HG03159 (cell line): ENCODE results near the gene KAT2A.
"Not testable (repeated sequence)": the region's sequence is repeated elsewhere in the genome, so short reads cannot be mapped to it uniquely, and the experiment has no call there.

ENCODE experiments used
- ATAC-seq: cut with Tn5 transposase; IDR thresholded peaks from one replicate; pipeline ENCODE4 v1.9.1; 2021; ENCODE audit warnings: mild to moderate bottlenecking, moderate library complexity; ENCODE audit not compliant: unreplicated experiment

KAT2A gene

DNA sequence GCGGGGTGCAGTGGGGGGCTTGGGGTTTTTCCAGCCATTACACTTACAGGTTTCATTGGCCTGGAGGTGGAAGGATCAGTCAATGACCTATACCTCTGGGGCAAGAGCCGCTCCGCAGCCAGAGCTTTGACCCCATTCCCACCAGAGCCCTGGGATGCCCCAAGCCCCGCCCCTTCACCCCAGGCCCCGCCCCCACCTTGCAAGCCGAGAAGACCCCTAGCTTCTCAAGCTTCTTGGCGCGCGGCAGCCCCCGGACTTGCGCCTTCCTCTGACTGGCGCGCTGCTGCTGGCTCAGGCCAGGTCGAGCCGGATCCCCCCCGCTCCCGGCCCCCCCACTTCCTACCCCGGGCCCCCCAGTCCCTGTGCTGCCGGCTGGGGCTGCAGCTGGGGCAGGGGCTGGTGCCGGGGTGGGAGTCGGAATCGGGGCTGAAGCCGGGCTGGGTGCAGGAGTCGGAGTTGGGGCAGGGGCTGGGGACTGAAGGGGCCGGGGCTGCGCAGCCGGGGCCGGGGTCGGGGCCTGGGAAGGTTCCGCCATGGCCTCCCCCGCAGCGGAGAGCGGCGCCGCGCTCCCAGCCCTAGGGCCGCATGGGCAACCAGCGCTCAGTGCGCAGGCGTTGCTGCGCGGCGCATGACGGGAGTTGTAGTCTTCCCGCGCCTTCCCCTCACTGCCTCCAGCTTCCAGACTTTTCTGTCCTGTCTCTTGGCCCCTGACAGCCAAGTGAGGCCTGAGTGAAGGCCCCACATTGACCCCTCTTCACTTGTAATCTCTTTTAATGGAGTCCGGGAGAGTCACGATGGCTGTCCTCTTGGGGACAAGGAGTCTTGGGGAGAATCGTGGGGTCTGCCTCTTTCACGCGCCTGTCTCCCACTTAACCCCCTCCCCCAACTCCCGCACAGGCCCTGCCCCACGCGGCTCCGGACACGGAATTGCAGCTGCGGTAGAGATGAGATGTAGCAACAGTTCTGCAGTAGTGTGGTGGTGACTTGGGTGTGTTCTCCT, at the start of gene KAT2A:
KAT2A (minus strand) TSS at position 598 of the 1,000 bp plus-strand sequence; CDS start at position 535, 63 bp downstream.
- ATAC-seq, result peak; percentile 71

DNA sequence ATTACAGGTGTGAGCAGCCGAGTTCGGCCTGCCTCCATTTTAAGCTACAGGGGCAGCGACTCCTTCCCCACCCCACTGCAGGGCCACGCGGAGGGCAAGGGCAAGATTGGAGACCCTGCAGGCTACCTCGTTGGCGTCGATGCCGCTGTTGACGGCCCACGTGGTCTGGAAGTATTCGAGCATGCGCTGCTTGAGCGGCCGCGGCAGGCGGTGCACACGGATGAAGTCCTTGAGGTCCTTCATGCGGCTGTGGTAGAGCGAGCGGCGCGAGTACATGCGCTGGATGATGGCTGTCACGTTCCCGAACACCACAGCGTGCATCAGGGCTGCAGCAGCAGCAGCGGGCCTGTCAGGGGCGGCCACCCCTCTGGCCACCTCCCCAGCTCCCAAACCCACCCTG, 48.2 kb upstream of the KAT2A start:
- ATAC-seq, result no peak

GRCh38 chr17:42167807-42168206, 46.6 kb upstream of the KAT2A start:
- no peak for ATAC-seq

GRCh38 chr17:42166196-42166763, 45.1 kb upstream of the KAT2A start:
- no peak for ATAC-seq

DNA sequence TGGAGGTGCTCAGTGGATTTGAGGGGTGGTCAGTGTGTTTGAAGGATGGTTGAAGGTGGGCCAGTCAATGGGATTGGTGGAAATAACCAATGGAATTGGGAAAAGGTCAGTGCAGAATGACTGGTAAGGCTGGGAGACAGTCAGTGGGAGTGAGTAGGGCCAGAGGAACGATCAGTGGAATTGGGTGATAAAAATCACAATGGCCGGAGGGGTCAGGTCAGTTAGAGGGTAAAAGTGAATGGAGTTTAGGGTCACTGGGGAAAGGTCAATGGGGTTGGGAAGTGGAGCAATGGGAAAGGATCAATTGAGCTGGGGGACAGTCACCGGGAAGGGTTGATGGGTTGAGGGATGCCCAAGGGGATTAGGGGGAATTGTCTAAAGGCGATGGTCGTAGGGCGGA, 44.6 kb upstream of the KAT2A start:
- ATAC-seq, result no peak

GRCh38 chr17:42163696-42164407, 42.7 kb upstream of the KAT2A start:
- no peak for ATAC-seq

DNA sequence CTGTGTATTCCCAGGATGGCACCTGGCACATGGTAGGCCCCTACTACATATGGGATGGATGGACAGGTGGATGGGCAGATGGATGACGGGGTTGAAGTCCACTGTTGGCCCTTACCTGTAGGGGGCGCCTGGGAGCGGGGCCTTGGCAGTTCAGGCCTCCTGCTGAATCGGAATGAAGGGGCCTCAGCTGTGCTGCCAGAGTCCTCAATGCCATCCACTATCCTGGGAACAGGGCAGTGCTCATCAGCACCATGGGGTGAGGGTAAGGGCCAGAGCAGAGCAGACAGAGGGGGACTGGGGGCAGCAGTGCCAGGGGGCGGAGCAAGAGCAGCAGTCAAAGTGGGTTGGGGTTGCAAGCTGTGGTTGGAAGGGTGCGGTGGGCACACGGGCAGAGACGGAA, 41.9 kb upstream of the KAT2A start:
- no peak for ATAC-seq

DNA sequence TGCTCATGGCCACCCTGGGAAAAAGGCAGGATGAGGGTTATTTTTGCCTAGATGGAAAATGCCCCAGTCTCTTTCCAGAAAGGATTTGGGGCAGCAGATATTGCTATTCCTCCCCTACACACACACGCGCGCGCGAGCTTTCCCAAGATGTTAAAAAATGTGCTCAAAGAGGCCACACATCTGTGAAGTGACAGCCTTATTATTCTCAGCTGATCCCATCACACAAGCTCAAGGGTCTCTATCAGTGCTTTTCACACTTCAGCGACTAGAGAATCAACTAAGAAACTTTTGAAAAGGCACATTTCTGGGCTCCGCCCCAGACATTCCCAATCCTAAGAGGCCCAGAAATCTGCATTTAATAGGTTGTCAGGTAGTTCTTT, 39.4 kb upstream of the KAT2A start:
- no peak for ATAC-seq

- ATAC-seq, result no peak
Measured at GRCh38 chr17:42159796-42160530, 38.8 kb upstream of the KAT2A start.

DNA sequence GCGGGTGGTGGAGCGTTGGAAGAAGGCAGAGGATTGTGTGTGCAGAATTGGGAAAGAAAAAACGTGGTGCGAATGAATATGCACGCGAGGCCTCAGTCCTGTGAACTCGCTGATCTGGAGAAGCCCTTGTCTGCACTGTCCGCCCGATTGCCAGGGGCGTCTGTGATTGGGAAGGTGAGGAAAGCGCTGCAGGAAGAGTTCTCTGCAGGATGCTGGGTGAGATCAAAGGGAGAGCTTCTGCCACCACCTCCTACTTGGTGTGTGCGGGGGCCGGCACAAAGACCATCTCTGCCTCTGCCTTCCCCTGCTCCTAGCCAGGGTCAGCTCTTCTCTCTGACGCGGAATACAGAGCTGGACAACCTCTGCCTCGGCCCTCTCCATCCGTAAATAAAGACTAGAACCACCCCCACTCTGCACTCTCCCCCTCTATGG, 34.5 kb upstream of the KAT2A start:
- ATAC-seq, result no peak

GRCh38 chr17:42153919-42154742, 33.0 kb upstream of the KAT2A start:
- ATAC-seq, result no peak

- ATAC-seq, result no peak
Measured at GRCh38 chr17:42146911-42147607, 25.9 kb upstream of the KAT2A start.

DNA sequence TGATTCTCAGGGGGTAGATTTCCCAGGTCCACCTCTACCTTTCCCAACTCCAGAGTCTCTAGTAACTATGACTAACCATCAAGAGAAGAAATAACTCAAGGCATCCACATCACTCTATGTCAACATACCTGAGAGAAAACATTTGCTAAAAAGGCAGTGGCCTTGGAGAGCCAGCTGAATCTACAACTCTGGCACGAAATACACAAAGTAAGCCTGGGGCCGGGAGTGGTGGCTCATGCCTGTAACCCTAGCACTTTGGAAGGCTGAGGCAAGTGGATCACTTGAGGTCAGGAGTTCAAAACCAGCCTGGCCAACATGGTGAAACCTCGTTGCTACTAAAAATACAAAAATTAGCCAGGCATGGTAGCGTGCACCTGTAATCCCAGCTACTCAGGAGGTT, 22.0 kb upstream of the KAT2A start:
- not testable (repeated sequence) for ATAC-seq

DNA sequence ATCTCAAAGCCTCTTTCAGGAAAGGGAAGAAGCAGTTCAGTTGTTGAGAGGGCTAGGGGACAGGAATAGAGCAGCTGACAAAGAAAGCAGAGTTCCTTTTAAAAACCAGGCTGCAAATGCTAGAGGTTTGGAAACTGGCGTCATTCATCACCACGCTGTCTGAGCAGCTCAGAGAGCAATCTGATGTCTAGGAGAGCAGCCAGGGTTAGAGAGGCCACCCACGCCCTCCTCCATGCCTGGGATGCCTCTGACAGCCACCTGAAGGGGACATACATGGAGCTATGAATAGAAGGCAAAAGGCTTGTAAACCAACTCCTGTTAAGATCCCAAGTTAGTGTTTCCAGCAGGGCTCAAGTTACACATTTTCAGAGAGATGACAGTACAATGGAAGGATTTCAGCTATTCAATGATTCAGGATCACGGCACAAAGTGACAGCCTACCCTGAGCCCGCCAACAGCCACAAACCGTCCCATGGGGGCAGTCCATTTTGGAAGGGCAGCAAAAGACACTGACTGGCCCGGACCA, 21.3 kb upstream of the KAT2A start:
- ATAC-seq, result no peak

DNA sequence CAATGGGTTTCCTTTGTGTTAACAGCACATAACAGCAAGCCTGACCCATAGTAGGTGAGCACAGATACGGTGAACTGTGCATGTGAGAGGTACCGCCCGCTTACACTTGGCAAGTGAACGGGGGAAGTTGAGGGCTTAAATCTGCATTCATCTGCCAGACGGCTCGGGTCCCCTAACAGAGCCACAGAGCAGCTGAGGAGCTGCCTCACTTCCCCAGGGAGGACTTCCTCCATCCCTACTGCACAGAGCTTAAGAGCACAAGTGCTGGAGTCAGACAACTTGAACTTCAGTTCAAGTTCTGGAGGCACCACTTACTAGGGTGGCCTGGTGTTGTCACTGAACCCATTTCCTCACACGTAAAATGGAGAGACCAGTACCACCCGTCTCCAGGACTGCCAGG, 20.2 kb upstream of the KAT2A start:
- ATAC-seq, result no peak

- not testable (repeated sequence) for ATAC-seq
Measured at GRCh38 chr17:42140690-42141089, 19.5 kb upstream of the KAT2A start.

- ATAC-seq, result no peak
Measured at GRCh38 chr17:42138749-42139492, 17.8 kb upstream of the KAT2A start.

DNA sequence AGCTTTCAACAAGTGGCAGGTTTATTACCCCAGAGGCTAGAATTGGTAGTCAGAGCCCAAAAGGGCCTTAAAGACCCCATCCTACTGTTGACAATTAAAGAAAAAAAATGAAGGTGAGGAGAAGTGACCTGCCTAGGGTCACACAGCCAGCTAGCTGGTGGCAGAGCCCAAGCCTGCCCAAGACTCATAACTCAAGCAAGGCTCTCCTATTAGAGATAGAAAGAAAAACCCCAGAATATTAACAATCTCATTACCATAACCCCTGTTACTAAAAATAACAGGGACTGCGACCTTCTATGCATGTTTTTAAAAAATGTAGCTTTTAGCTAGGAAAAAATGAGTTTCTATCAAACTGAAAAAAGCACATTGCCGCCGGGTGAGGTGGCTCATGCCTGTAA, 15.5 kb upstream of the KAT2A start:
- ATAC-seq, result no peak
